GM20000 (cell line): ENCODE data around the gene AFG3L2.

ENCODE experiments used
- DNase-seq: peaks from one replicate; pipeline ENCODE4 v3.0.0; 2012; ENCODE audit warnings: low spot score
- TF ChIP-seq, protein P1 (sequence below): IDR thresholded peaks from 2 replicates; pipeline ENCODE4 v1.5.1; 2012; ENCODE audit warnings: mild to moderate bottlenecking, control low read depth; ENCODE audit errors: extremely low read depth, missing control alignments

The AFG3L2 gene

DNA sequence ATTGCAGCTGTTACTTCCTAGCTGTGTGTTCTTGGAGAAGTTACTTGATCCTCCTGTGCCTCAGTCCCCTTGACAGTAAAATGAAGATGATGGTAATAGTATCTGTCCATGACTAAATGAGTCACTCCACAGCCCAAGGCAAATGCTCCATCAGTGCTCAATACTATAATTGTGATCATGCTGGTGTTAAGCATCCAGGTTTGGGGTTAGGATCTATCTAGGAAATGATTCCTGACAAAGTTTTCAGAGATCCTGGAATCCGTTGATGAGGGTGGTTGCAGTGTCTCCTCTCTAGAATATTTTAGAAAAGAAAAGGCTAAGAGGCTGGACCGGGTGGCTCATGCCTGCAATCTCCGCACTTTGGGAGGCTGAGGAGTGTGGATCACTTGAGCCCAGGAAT is 28.0 kb upstream of the AFG3L2 start:
- no peak for DNase-seq
- TF ChIP-seq, protein P1, sequence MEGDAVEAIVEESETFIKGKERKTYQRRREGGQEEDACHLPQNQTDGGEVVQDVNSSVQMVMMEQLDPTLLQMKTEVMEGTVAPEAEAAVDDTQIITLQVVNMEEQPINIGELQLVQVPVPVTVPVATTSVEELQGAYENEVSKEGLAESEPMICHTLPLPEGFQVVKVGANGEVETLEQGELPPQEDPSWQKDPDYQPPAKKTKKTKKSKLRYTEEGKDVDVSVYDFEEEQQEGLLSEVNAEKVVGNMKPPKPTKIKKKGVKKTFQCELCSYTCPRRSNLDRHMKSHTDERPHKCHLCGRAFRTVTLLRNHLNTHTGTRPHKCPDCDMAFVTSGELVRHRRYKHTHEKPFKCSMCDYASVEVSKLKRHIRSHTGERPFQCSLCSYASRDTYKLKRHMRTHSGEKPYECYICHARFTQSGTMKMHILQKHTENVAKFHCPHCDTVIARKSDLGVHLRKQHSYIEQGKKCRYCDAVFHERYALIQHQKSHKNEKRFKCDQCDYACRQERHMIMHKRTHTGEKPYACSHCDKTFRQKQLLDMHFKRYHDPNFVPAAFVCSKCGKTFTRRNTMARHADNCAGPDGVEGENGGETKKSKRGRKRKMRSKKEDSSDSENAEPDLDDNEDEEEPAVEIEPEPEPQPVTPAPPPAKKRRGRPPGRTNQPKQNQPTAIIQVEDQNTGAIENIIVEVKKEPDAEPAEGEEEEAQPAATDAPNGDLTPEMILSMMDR = no peak

DNA sequence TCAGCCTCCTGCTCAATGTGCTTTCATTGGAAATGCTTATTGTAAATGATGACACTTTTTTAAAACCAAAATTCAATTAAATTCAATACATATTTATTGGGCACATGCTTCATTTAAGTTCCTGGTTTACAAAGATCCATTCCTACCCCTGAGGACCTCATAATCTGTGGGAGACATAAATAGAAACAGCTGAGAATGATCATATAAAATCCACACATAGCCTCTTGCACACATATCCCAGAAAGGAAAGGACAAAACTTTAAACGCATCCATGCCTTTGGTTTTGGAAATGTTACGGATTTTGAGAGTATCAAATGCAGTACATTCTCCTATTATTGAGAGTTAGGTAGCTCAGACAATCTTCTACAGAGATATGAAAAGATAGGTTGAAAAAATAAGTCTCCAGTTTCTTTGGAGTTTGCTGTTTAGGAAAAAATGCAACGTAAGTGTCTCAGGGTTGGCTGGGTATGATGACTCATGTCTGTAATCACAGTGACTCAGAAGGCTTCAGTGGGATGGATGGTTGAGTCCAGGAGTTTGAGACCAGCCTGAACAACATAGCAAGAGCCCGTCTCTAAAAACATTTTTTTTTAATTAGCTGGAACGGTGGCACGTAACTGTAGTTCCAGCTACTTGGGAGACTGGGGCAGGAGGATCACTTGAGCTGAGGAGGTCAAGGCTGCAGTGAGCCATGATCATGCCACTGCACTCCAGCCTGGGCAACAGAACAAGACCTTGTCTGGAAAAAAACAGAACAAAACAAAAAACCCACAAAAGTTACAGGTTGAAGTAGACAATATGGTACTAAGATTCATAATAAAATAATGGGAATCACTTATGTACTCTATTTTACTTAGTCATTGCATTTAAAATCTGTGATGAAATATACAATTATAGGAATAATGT is 26.8 kb upstream of the AFG3L2 start:
- TF ChIP-seq, protein P1 = no peak
- peak; percentile 4 for DNase-seq

DNA sequence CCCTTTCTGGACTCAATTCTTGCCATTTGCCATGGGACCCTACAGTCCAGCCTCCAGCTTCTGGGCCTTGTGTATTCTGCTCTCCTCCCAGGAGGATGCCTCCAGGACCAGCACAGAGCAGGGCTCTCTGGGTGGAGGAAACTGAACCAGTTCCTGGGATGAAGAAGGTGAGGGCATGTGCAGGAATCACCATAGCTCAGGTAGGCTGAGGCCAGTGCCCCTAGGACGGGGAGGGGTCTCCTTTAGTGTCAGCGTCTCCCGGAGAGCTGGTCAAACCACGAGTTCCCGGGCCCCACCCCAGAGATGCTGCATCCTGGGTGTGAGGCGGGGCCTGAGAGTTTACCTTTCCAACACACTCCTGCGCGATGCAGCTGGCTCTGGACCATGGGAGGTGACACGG is 24.9 kb upstream of the AFG3L2 start:
- TF ChIP-seq, protein P1 = no peak
- DNase-seq = no peak

DNA sequence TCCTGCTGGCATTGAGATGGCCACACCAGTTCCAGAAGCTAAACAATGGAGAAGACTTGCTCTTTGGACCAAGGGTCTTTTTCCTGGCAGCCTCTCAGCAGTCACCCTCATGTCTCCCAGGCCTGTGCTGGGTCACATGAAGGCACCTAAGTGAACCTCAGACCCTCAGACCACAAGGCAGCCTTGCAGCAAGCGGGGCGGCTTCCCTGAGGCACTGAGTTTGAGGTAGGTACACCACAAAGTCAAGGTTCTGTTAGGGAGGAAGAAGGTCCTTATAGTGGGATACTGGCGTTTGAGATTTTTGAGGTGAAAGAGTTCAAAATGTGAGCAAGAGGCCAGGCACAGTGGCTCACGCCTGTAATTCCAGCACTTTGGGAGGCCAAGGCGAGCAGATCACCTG is 22.2 kb upstream of the AFG3L2 start:
- DNase-seq = no peak
- TF ChIP-seq, protein P1 = no peak

DNA sequence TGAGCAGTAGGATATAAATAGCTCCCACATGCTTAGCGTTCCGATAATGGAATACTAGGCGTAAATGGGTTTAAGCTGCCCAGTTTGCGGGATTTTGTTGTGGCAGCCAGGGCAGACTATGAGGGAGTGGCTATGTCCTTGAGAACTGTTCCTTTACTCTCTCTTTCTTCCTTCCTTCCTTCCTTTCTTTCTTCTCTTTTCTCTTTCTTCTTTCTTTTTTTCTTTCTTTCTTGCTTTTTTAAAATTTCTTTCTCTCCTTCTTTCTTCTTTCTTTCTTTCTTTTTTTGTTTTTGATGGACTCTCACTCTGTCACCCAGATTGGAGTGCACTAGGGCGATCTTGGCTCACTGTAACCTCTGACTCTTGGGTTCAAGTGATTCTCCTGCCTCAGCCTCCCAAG is 21.6 kb upstream of the AFG3L2 start:
- DNase-seq = no peak
- TF ChIP-seq, protein P1 = no peak

DNA sequence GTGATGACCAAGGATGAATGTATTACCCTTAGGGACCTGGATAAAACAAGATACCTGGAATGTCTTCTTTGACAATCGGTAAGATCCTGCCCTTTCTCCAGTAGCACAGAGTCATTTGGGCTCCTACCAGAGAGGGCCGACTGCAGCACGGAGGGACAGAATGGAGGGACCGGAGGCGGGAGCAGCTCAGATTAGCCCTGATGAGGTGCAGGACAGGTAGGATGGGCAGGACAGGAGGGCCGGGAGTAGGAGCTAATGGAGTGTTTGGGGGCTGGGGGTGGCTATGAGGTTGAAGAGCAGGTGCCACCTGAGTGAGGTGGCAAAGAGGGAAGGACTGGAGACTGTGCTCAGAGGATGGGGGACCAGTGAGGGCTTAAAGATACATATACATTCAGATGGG is 20.8 kb upstream of the AFG3L2 start:
- DNase-seq = no peak
- TF ChIP-seq, protein P1 = no peak

DNA sequence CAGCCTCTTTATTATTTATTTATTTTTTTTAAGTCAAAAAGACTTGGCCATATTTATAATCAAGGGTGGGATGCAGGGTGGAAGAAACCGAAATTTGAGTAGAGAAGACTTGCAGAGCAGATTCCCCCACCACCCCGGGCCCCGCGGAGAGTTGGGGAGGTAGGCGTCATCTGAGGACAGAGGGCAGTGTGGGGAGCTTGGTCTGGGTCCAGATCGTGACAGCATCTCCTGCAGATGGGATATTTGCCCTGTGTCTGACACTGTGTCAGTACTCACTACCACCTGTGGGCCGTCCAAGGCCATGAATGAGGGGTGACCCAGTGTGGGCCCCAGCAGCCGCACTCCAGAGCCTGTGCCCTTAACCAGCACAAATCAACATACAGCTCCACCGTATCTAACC is 20.2 kb upstream of the AFG3L2 start:
- TF ChIP-seq, protein P1 = no peak

More for the DNA sequence above, 20.2 kb upstream of the AFG3L2 start:
- DNase-seq = no peak
